Measurements from ENCODE around the gene CPPED1.
"Not testable (repeated sequence)": the region's sequence is repeated elsewhere in the genome, so short reads cannot be mapped to it uniquely, and the experiment has no call there.

Gene CPPED1

GRCh38 chr16:12819126-12820117 is 15.7 kb upstream of the CPPED1 start:
- Histone ChIP-seq H3K27me3 (ENCODE audit: control insufficient read depth, insufficient read depth, low read length) (no peaks in the 10 kb centered on the region), H3K9me3 (ENCODE audit: control insufficient read depth, insufficient read depth, low read length) (no peaks in the 10 kb centered on the region), H3K27ac (ENCODE audit: low read length) (no peak overlapping the region), H3K36me3 (ENCODE audit: control insufficient read depth, insufficient read depth, low read length) (no peaks in the 10 kb centered on the region), H3K4me1 (ENCODE audit: control insufficient read depth, insufficient read depth, low read length) (no peaks in the 10 kb centered on the region), H3K4me3 (ENCODE audit: low read length) (no peak overlapping the region)
- DNase-seq (ENCODE audit: low read depth, low spot score) = peak; percentile 29
- no CpG with 5 or more reads among the region's 18 CpGs for WGBS (ENCODE audit: insufficient coverage, insufficient read length)

- Histone ChIP-seq H3K27ac (ENCODE audit: low read length) (no peak overlapping the region), H3K27me3 (ENCODE audit: control insufficient read depth, insufficient read depth, low read length) (no peaks in the 10 kb centered on the region), H3K9me3 (ENCODE audit: control insufficient read depth, insufficient read depth, low read length) (no peaks in the 10 kb centered on the region), H3K4me3 (ENCODE audit: low read length) (no peak overlapping the region), H3K4me1 (ENCODE audit: control insufficient read depth, insufficient read depth, low read length) (no peaks in the 10 kb centered on the region), H3K36me3 (ENCODE audit: control insufficient read depth, insufficient read depth, low read length) (no peaks in the 10 kb centered on the region)
- DNase-seq (ENCODE audit: low read depth, low spot score) = no peak
- no CpG with 5 or more reads among the region's 4 CpGs for WGBS (ENCODE audit: insufficient coverage, insufficient read length)
Observed at GRCh38 chr16:12818326-12818725, 14.6 kb upstream of the CPPED1 start.

- H3K27ac ChIP-seq (ENCODE audit: low read length); H3K36me3 ChIP-seq (ENCODE audit: control insufficient read depth, insufficient read depth, low read length); H3K9me3 ChIP-seq (ENCODE audit: control insufficient read depth, insufficient read depth, low read length); H3K4me1 ChIP-seq (ENCODE audit: control insufficient read depth, insufficient read depth, low read length); H3K4me3 ChIP-seq (ENCODE audit: low read length); H3K27me3 ChIP-seq (ENCODE audit: control insufficient read depth, insufficient read depth, low read length); DNase-seq (ENCODE audit: low read depth, low spot score): not testable (repeated sequence)
- no CpG with 5 or more reads among the region's 4 CpGs for WGBS (ENCODE audit: insufficient coverage, insufficient read length)
Observed at GRCh38 chr16:12816791-12817214, 13.1 kb upstream of the CPPED1 start.

GRCh38 chr16:12815361-12815760 is 11.7 kb upstream of the CPPED1 start:
- Histone ChIP-seq H3K27me3 (ENCODE audit: control insufficient read depth, insufficient read depth, low read length) (no peaks in the 10 kb centered on the region), H3K27ac (ENCODE audit: low read length) (no peak overlapping the region), H3K4me3 (ENCODE audit: low read length) (no peak overlapping the region), H3K36me3 (ENCODE audit: control insufficient read depth, insufficient read depth, low read length) (no peaks in the 10 kb centered on the region), H3K9me3 (ENCODE audit: control insufficient read depth, insufficient read depth, low read length) (no peaks in the 10 kb centered on the region), H3K4me1 (ENCODE audit: control insufficient read depth, insufficient read depth, low read length) (no peaks in the 10 kb centered on the region)
- no CpG with 5 or more reads among the region's 3 CpGs for WGBS (ENCODE audit: insufficient coverage, insufficient read length)
- DNase-seq (ENCODE audit: low read depth, low spot score) = no peak

- H3K36me3 ChIP-seq (ENCODE audit: control insufficient read depth, insufficient read depth, low read length); H3K4me1 ChIP-seq (ENCODE audit: control insufficient read depth, insufficient read depth, low read length); H3K27me3 ChIP-seq (ENCODE audit: control insufficient read depth, insufficient read depth, low read length); H3K27ac ChIP-seq (ENCODE audit: low read length); H3K9me3 ChIP-seq (ENCODE audit: control insufficient read depth, insufficient read depth, low read length); H3K4me3 ChIP-seq (ENCODE audit: low read length); DNase-seq (ENCODE audit: low read depth, low spot score): not testable (repeated sequence)
- WGBS (ENCODE audit: insufficient coverage, insufficient read length) = no CpG with 5 or more reads among the region's 3 CpGs
Observed at GRCh38 chr16:12813734-12814133, 10.0 kb upstream of the CPPED1 start.

GRCh38 chr16:12813321-12813720 is 9.6 kb upstream of the CPPED1 start:
- not testable (repeated sequence) for H3K9me3 ChIP-seq (ENCODE audit: control insufficient read depth, insufficient read depth, low read length); H3K4me3 ChIP-seq (ENCODE audit: low read length); H3K4me1 ChIP-seq (ENCODE audit: control insufficient read depth, insufficient read depth, low read length); H3K36me3 ChIP-seq (ENCODE audit: control insufficient read depth, insufficient read depth, low read length); H3K27ac ChIP-seq (ENCODE audit: low read length); H3K27me3 ChIP-seq (ENCODE audit: control insufficient read depth, insufficient read depth, low read length); DNase-seq (ENCODE audit: low read depth, low spot score)
- no CpG with 5 or more reads among the region's 5 CpGs for WGBS (ENCODE audit: insufficient coverage, insufficient read length)

- Histone ChIP-seq H3K27ac (ENCODE audit: low read length) (no peak overlapping the region), H3K36me3 (ENCODE audit: control insufficient read depth, insufficient read depth, low read length) (no peaks in the 10 kb centered on the region), H3K4me3 (ENCODE audit: low read length) (no peak overlapping the region), H3K4me1 (ENCODE audit: control insufficient read depth, insufficient read depth, low read length) (no peaks in the 10 kb centered on the region), H3K9me3 (ENCODE audit: control insufficient read depth, insufficient read depth, low read length) (no peaks in the 10 kb centered on the region), H3K27me3 (ENCODE audit: control insufficient read depth, insufficient read depth, low read length) (no peaks in the 10 kb centered on the region)
- DNase-seq (ENCODE audit: low read depth, low spot score) = no peak
- WGBS (ENCODE audit: insufficient coverage, insufficient read length) = no CpG with 5 or more reads among the region's 5 CpGs
Observed at GRCh38 chr16:12811441-12812383, 8.0 kb upstream of the CPPED1 start.

GRCh38 chr16:12805066-12805465 is 1.4 kb upstream of the CPPED1 start:
- DNase-seq (ENCODE audit: low read depth, low spot score) = no peak
- Histone ChIP-seq H3K9me3 (ENCODE audit: control insufficient read depth, insufficient read depth, low read length) (no peaks in the 10 kb centered on the region), H3K36me3 (ENCODE audit: control insufficient read depth, insufficient read depth, low read length) (no peaks in the 10 kb centered on the region), H3K4me1 (ENCODE audit: control insufficient read depth, insufficient read depth, low read length) (no peaks in the 10 kb centered on the region), H3K27me3 (ENCODE audit: control insufficient read depth, insufficient read depth, low read length) (no peaks in the 10 kb centered on the region), H3K4me3 (ENCODE audit: low read length) (no peak overlapping the region), H3K27ac (ENCODE audit: low read length) (no peak overlapping the region)
- WGBS (ENCODE audit: insufficient coverage, insufficient read length) = no CpG with 5 or more reads among the region's 2 CpGs

- Histone ChIP-seq H3K9me3 (ENCODE audit: control insufficient read depth, insufficient read depth, low read length) (no peaks in the 10 kb centered on the region), H3K4me3 (ENCODE audit: low read length) (no peak overlapping the region), H3K27ac (ENCODE audit: low read length) (no peak overlapping the region), H3K4me1 (ENCODE audit: control insufficient read depth, insufficient read depth, low read length) (no peaks in the 10 kb centered on the region), H3K36me3 (ENCODE audit: control insufficient read depth, insufficient read depth, low read length) (no peaks in the 10 kb centered on the region), H3K27me3 (ENCODE audit: control insufficient read depth, insufficient read depth, low read length) (no peaks in the 10 kb centered on the region)
- WGBS (ENCODE audit: insufficient coverage, insufficient read length) = no CpG with 5 or more reads among the region's 9 CpGs
- DNase-seq (ENCODE audit: low read depth, low spot score) = no peak
Observed at GRCh38 chr16:12804395-12804794, 708 bp upstream of the CPPED1 start.

GRCh38 chr16:12802661-12803060 is 1.0 kb downstream of the CPPED1 start:
- no peak for DNase-seq (ENCODE audit: low read depth, low spot score)
- no peak overlapping the region for H3K27ac ChIP-seq (ENCODE audit: low read length)
- no peaks in the 10 kb centered on the region for H3K4me1 ChIP-seq (ENCODE audit: control insufficient read depth, insufficient read depth, low read length)
- no peaks in the 10 kb centered on the region for H3K9me3 ChIP-seq (ENCODE audit: control insufficient read depth, insufficient read depth, low read length)
- no peaks in the 10 kb centered on the region for H3K36me3 ChIP-seq (ENCODE audit: control insufficient read depth, insufficient read depth, low read length)
- H3K4me3 ChIP-seq (ENCODE audit: low read length) = peak overlapping the region; percentile 91; the same call in 1 of the 2 replicates
- no CpG with 5 or more reads among the region's 6 CpGs for WGBS (ENCODE audit: insufficient coverage, insufficient read length)
- no peaks in the 10 kb centered on the region for H3K27me3 ChIP-seq (ENCODE audit: control insufficient read depth, insufficient read depth, low read length)

Data from iPS DF 6.9 (cell line).